K562 (cell line): ENCODE measurements around the gene ZNF331. TPM values are rescaled to one million over a fixed set of nuclear protein-coding genes. Genes with fewer than 3 reads are reported as not detected.

Source experiments
- ATAC-seq: fragments of 200-7000 bp; cut with Tn5 transposase; 3 replicates; pipeline ENCODE4 v1.9.1; 2020; ENCODE audit warnings: moderate library complexity
- BruUV-seq: library from RNA; stranded (reverse); fragments of 400-500 nt; replicated peaks from 2 replicates; lab custom pipeline; 2021; lab: Mats Ljungman, UMichigan
- CTCF ChIA-PET: fragments of 300-600 bp; formaldehyde crosslinking; extraction: SDS; loops from one replicate; lab custom pipeline; 2021; ENCODE audit warnings: low intra/inter-chr PET ratio; lab: Yijun Ruan, JAX
- POLR2A ChIA-PET: fragments of 300-600, 350-650 bp; sonication (Branson Sonifier 250); formaldehyde crosslinking; extraction: SDS; loops from one replicate; lab custom pipeline; 2021; ENCODE audit warnings: antibody characterized with exemption, inconsistent platforms; lab: Yijun Ruan, JAX
- DNase-seq, 4 experiments: peaks; one replicate each; pipeline versions ENCODE4 v3.0.0 to v3.0.0-alpha.2; 2011 to 2018; ENCODE audit warnings: low spot score in 3 of 4, mixed read lengths in 3 of 4; ENCODE audit errors: extremely low read depth in 1 of 4
- FAIRE-seq: peaks from 2 replicates; lab custom pipeline; 2011; peaks lifted over from hg19 to GRCh38; lab: Jason Lieb, UNC
- H2AFZ ChIP-seq: 2 replicates; pipeline ENCODE4 v1.6.0; 2011; ENCODE audit warnings: low read depth, low read length, control low read depth, inconsistent platforms
- H3K27ac ChIP-seq: fragments of 200-600 bp; 3 replicates; pipeline ENCODE4 v1.8.0; 2011; ENCODE audit warnings: low read depth, mild to moderate bottlenecking, control low read depth, inconsistent platforms, low read length, moderate library complexity, mixed read lengths; ENCODE audit errors: extremely low read depth
- H3K27me3 ChIP-seq, 2 experiments: fragments of 300-600 bp in 1 of 2; 2 replicates in 1 of 2; 3 replicates in 1 of 2; pipeline versions ENCODE4 v1.6.0 to v1.8.0; 2011; ENCODE audit warnings: inconsistent platforms in 2 of 2, low read length in 2 of 2, mild to moderate bottlenecking in 1 of 2, mixed read lengths in 1 of 2, moderate library complexity in 1 of 2; ENCODE audit not compliant: control insufficient read depth in 2 of 2, insufficient read depth in 2 of 2
- H3K36me3 ChIP-seq: fragments of 300-600 bp; 3 replicates; pipeline ENCODE4 v1.8.0; 2011; ENCODE audit warnings: mild to moderate bottlenecking, low read length, inconsistent platforms; ENCODE audit not compliant: control insufficient read depth, insufficient read depth
- H3K4me1 ChIP-seq, 2 experiments: fragments of 200-600 bp in 1 of 2; replicated peaks in 1 of 2; 2 replicates in 1 of 2; 3 replicates in 1 of 2; pipeline versions ENCODE4 v1.5.1 to v1.8.0; 2011; ENCODE audit warnings: inconsistent platforms in 2 of 2, low read length in 2 of 2, mild to moderate bottlenecking in 1 of 2, mixed read lengths in 1 of 2, moderate library complexity in 1 of 2; ENCODE audit not compliant: control insufficient read depth in 2 of 2, insufficient read depth in 2 of 2
- H3K4me2 ChIP-seq: 2 replicates; pipeline ENCODE4 v1.6.1; 2011; ENCODE audit warnings: low read length, control low read depth, inconsistent platforms, mixed read lengths; ENCODE audit not compliant: insufficient read depth
- H3K4me3 ChIP-seq: fragments of 200-600 bp; sonication (generic), shearing (Covaris generic); 2 replicates; pipeline ENCODE4 v1.5.1; 2016; ENCODE audit warnings: control low read depth, inconsistent platforms
- H3K79me2 ChIP-seq: fragments of 200-600 bp; 3 replicates; pipeline ENCODE4 v1.8.0; 2011; ENCODE audit warnings: low read length, inconsistent platforms; ENCODE audit not compliant: control insufficient read depth, insufficient read depth
- H3K9ac ChIP-seq, 2 experiments: 2 replicates each; pipeline versions ENCODE4 v1.6.0 to v1.6.1; 2011; ENCODE audit warnings: low read depth in 2 of 2, low read length in 2 of 2, control low read depth in 1 of 2, inconsistent platforms in 1 of 2, mild to moderate bottlenecking in 1 of 2, mixed read lengths in 1 of 2; ENCODE audit not compliant: insufficient read depth in 1 of 2
- H3K9me1 ChIP-seq: one replicate; pipeline ENCODE4 v1.6.0; 2011; ENCODE audit warnings: inconsistent platforms, mild to moderate bottlenecking, low read length, moderate library complexity; ENCODE audit not compliant: control insufficient read depth, insufficient read depth
- H3K9me3 ChIP-seq: replicated peaks from 2 replicates; pipeline ENCODE4 v1.5.1; 2011; ENCODE audit warnings: low read depth, low read length, inconsistent platforms; ENCODE audit not compliant: control insufficient read depth, insufficient read depth
- H4K20me1 ChIP-seq: replicated peaks from 2 replicates; pipeline ENCODE4 v1.6.1; 2011; ENCODE audit warnings: low read length, inconsistent platforms, mixed read lengths; ENCODE audit not compliant: control insufficient read depth, insufficient read depth
- ATF3 ChIP-seq, 2 experiments: fragments of 450-650 bp in 1 of 2; sonication (generic) in 1 of 2; formaldehyde crosslinking in 1 of 2; IDR thresholded peaks in 1 of 2; conservative IDR thresholded peaks in 1 of 2; 2 replicates each; pipeline versions ENCODE4 v1.6.1 to v1.8.1; 2016 to 2023; ENCODE audit warnings: mild to moderate bottlenecking in 2 of 2, moderate library complexity in 2 of 2, inconsistent platforms in 1 of 2, missing genetic modification reagents in 1 of 2
- FOSL1 ChIP-seq: fragments of 200-800 bp; sonication (Bioruptor generic); conservative IDR thresholded peaks from 2 replicates; pipeline ENCODE4 v1.6.1; 2016; ENCODE audit warnings: missing genetic modification characterization, missing compliant biosample characterization
- PRMT5 ChIP-seq: sonication (generic); formaldehyde crosslinking; IDR thresholded peaks from 2 replicates; pipeline ENCODE4 v1.5.0; 2020; ENCODE audit warnings: missing genetic modification reagents
- REST ChIP-seq, 2 experiments: fragments of 450-650 bp; formaldehyde crosslinking in 1 of 2; IDR thresholded peaks; 2 replicates each; pipeline versions ENCODE4 v1.4.0 to v1.6.1; 2014 to 2020; ENCODE audit warnings: mild to moderate bottlenecking in 2 of 2, borderline replicate concordance in 1 of 2, low read depth in 1 of 2
- WGBS: fragments of 100-300 bp; shearing (Covaris generic); methylation state at CpG from one replicate; pipeline ENCODE4 v1.1.6; 2016; ENCODE audit warnings: low coverage, mixed read lengths; ENCODE audit not compliant: insufficient coverage; ENCODE audit errors: missing lambda C conversion rate; 5-methylcytosine and 5-hydroxymethylcytosine counted together
- in situ Hi-C: fragments of 300-500 bp; cut with MboI; formaldehyde crosslinking; loops from 4 replicates; pipeline ENCODE4 v1.15.0; 2018; ENCODE audit warnings: inconsistent platforms, mixed read lengths
- intact Hi-C: fragments of 100-400 bp; cut with micrococcal nuclease; formaldehyde crosslinking; loops from 2 replicates; pipeline ENCODE4 v1.14.2; 2022
- polyA plus RNA-seq, 8 experiments: library from polyadenylated mRNA; depleted of rRNA in 4 of 8; stranded (reverse) in 5 of 8; unstranded in 3 of 8; fragments of >200 nt; fragmentation: Nextera tagmentation in 2 of 8; fragmentation: Illumina TruSeq in 1 of 8; extraction: Ambion mirVana in 2 of 8; extraction: Trizol in 1 of 8; gene quantifications; 2 replicates each; pipeline versions ENCODE4 v1.2.1 to v1.2.3, GENCODE V29; 2011 to 2014; ENCODE audit warnings: inconsistent platforms in 1 of 8, missing spikeins in 1 of 8
- total RNA-seq, 7 experiments: library from RNA; depleted of rRNA in 6 of 7; stranded (reverse); fragments of >200 nt in 6 of 7; fragmentation: Illumina TruSeq in 2 of 7; extraction: Trizol in 2 of 7; gene quantifications; 2 replicates each; pipeline versions ENCODE4 v1.2.1 to v1.2.3, GENCODE V29; 2011 to 2021; ENCODE audit warnings: low replicate concordance in 1 of 7

ZNF331 gene
- total and polyA plus RNA-seq, 9 of the 15 experiments (the other 6 are each of a cell fraction or from before 2014, with no cell fraction given): 0.23 to 2.7 (median 0.76) TPM

- H3K4me1 ChIP-seq: no peaks in the 10 kb centered on the region; a peak in 1 of 5 replicates
Measured at GRCh38 chr19:53577968-53578367, 40.0 kb downstream of the ZNF331 start.

More at GRCh38 chr19:53577968-53578367, 40.0 kb downstream of the ZNF331 start:
- BruUV-seq: no TSS peak
- ATAC-seq (no peak), FAIRE-seq (no peak), DNase-seq (no peak)
- no peaks in the 10 kb centered on the region for H3K9me3 ChIP-seq
- no peak overlapping the region for H2AFZ ChIP-seq
- in situ Hi-C loops (no loop called here), intact Hi-C loops (no loop called here)
- peak; percentile 57 for TF ChIP-seq FOSL1 (tag)
- TF ChIP-seq REST (IDR thresholded peaks at IDR 0.05; ENCODE audit: borderline replicate concordance): peak; percentile 46; the same call in 1 of the 2 replicates
- TF ChIP-seq REST (CRISPR knock-in tag; IDR thresholded peaks at IDR 0.05; ENCODE audit: low read depth): no peak
- no peak for TF ChIP-seq PRMT5
- TF ChIP-seq ATF3 (IDR thresholded peaks at IDR 0.05): peak; percentile 46
- no peak for TF ChIP-seq ATF3 (CRISPR knock-in tag; conservative IDR thresholded peaks at IDR 0.05)
- 1% methylated on average over 12 of the region's 12 CpGs for WGBS
- H3K36me3 ChIP-seq: no peaks in the 10 kb centered on the region
- H4K20me1 ChIP-seq: no peaks in the 10 kb centered on the region
- no peak overlapping the region for H3K4me2 ChIP-seq
- ChIA-PET POLR2A (no interaction called here), CTCF (no interaction called here)
- H3K79me2 ChIP-seq: no peaks in the 10 kb centered on the region
- H3K4me3 ChIP-seq: no peak overlapping the region
- H3K27me3 ChIP-seq: peaks cover 0 to 9% of the 10 kb centered on the region in 2 experiments; a peak in 1 of 5 replicates
- no peak overlapping the region for H3K27ac ChIP-seq
- no peaks in the 10 kb centered on the region for H3K9me1 ChIP-seq
- no peak overlapping the region for H3K9ac ChIP-seq
